T-cell (primary cell): ENCODE measurements around the gene ZNF502. TPM values are rescaled to one million over a fixed set of nuclear protein-coding genes. Genes with fewer than 3 reads are reported as not detected.

Experiments used
- ATAC-seq, 4 experiments: fragments of 200-7000 bp in 3 of 4; fragments of 150-1000 bp in 1 of 4; cut with Tn5 transposase; replicated peaks in 1 of 4; 1 replicate in 3 of 4; 2 replicates in 1 of 4; pipeline ENCODE4 v1.10.0; 2021; ENCODE audit warnings: moderate library complexity in 3 of 4, mild to moderate bottlenecking in 2 of 4, moderate number of reproducible peaks in 1 of 4
- CTCF ChIA-PET, 2 donors: fragments of 300-600 bp; sonication (Branson Sonifier 250); formaldehyde crosslinking; loops; one replicate each; lab custom pipeline; 2022; ENCODE audit warnings: antibody characterized with exemption in 2 of 2; lab: Charles Lee
- POLR2A ChIA-PET, 2 donors: fragments of 300-600 bp; sonication (Branson Sonifier 250); formaldehyde crosslinking; loops; one replicate each; lab custom pipeline; 2022; ENCODE audit warnings: antibody characterized with exemption in 2 of 2; lab: Charles Lee
- DNase-seq, 35 experiments: peaks; one replicate each; pipeline versions ENCODE4 v3.0.0 to v3.0.0-alpha.2; 2013 to 2023
- H3K27ac ChIP-seq: one replicate; pipeline ENCODE4 v1.5.1; 2013; ENCODE audit warnings: low read length
- H3K27me3 ChIP-seq, 2 experiments: replicated peaks in 1 of 2; 1 replicate in 1 of 2; 2 replicates in 1 of 2; pipeline versions ENCODE4 v1.6.1 to v1.7.0; 2013; ENCODE audit warnings: low read length in 1 of 2, mixed read lengths in 1 of 2; ENCODE audit not compliant: control insufficient read depth in 2 of 2, insufficient read depth in 2 of 2; ENCODE audit errors: extremely low read depth in 1 of 2
- H3K36me3 ChIP-seq, 2 donors: 1 replicate in 1 of 2; 2 replicates in 1 of 2; pipeline versions ENCODE4 v1.6.1 to v1.7.0; 2013; ENCODE audit warnings: low read length in 1 of 2; ENCODE audit not compliant: control insufficient read depth in 2 of 2, insufficient read depth in 1 of 2; ENCODE audit errors: extremely low read depth in 1 of 2
- H3K4me1 ChIP-seq, 2 experiments: 1 replicate in 1 of 2; 2 replicates in 1 of 2; pipeline versions ENCODE4 v1.6.1 to v1.7.0; 2013; ENCODE audit warnings: low read length in 2 of 2, mixed read lengths in 1 of 2; ENCODE audit not compliant: insufficient read depth in 2 of 2, control insufficient read depth in 1 of 2; ENCODE audit errors: extremely low read depth in 1 of 2
- H3K4me3 ChIP-seq, 2 donors: 1 replicate in 1 of 2; 2 replicates in 1 of 2; pipeline versions ENCODE4 v1.5.1 to v1.7.0; 2013; ENCODE audit warnings: mild to moderate bottlenecking in 2 of 2, low read length in 1 of 2, moderate library complexity in 1 of 2; ENCODE audit not compliant: control insufficient read depth in 1 of 2; ENCODE audit errors: extremely low read depth in 1 of 2
- H3K9me3 ChIP-seq: 2 replicates; pipeline ENCODE4 v1.7.0; 2013
- H3K27ac Mint-ChIP-seq, 2 donors: one replicate each; pipeline ENCODE4 v1.8.0; 2020 to 2021; ENCODE audit warnings: mild to moderate bottlenecking in 2 of 2, mixed read lengths in 2 of 2
- H3K27me3 Mint-ChIP-seq, 2 donors: one replicate each; pipeline ENCODE4 v1.8.0; 2021 to 2022; ENCODE audit warnings: mixed read lengths in 2 of 2
- H3K36me3 Mint-ChIP-seq: one replicate; pipeline ENCODE4 v1.8.0; 2021; ENCODE audit warnings: mixed read lengths
- H3K4me1 Mint-ChIP-seq, 3 donors: one replicate each; pipeline ENCODE4 v1.8.0; 2020 to 2022; ENCODE audit warnings: mixed read lengths in 3 of 3, mild to moderate bottlenecking in 1 of 3
- H3K4me3 Mint-ChIP-seq, 3 donors: one replicate each; pipeline ENCODE4 v1.8.0; 2020 to 2022; ENCODE audit warnings: mild to moderate bottlenecking in 3 of 3, mixed read lengths in 3 of 3, moderate library complexity in 3 of 3
- H3K9me3 Mint-ChIP-seq, 3 donors: one replicate each; pipeline ENCODE4 v1.8.0; 2020 to 2022; ENCODE audit warnings: mixed read lengths in 3 of 3
- WGBS: methylation state at CpG from one replicate; pipeline ENCODE4 v1.1.5; 2013; ENCODE audit warnings: missing lambda C conversion rate; ENCODE audit not compliant: insufficient coverage; 5-methylcytosine and 5-hydroxymethylcytosine counted together
- total RNA-seq, 35 experiments: library from RNA in 6 of 35; stranded (reverse) in 6 of 35; fragments of 120-200 nt in 1 of 35; gene quantifications; one replicate each; pipeline versions ENCODE4 v1.2.1 to v1.2.4 and lab custom pipeline; 2013 to 2026

ZNF502 gene
- total RNA-seq, 5 donors from 2014 or later (not counting 1 experiment from before 2014, with no cell fraction given) = 1.9 to 4.6 (median 2.7) TPM

GRCh38 chr3:44678480-44679116, 33.9 kb upstream of the ZNF502 start:
- ChIA-PET CTCF (no interaction called here), POLR2A (no interaction called here)
- Mint-ChIP-seq H3K36me3 (peaks cover 5% of the 10 kb centered on the region), H3K4me1 (no peaks in the 10 kb centered on the region), H3K27ac (no peak overlapping the region), H3K4me3 (no peak overlapping the region), H3K9me3 (peaks cover 19 to 24% (median 21%) of the 10 kb centered on the region in 3 donors), H3K27me3 (peaks cover 3% of the 10 kb centered on the region in 2 donors)
- no peak overlapping the region for H3K4me3 ChIP-seq
- H3K9me3 ChIP-seq = peaks cover 2% of the 10 kb centered on the region
- DNase-seq = no peak
- no peaks in the 10 kb centered on the region for H3K27me3 ChIP-seq
- 93% methylated on average over 5 of the region's 5 CpGs for WGBS
- no peak overlapping the region for H3K27ac ChIP-seq
- H3K4me1 ChIP-seq = no peaks in the 10 kb centered on the region
- H3K36me3 ChIP-seq = peaks cover 0 to under 1% of the 10 kb centered on the region in 2 donors
- no peak for ATAC-seq

GRCh38 chr3:44680921-44681455, 31.5 kb upstream of the ZNF502 start:
- peaks cover 6 to 17% of the 10 kb centered on the region in 2 donors for H3K27me3 Mint-ChIP-seq
- no peak overlapping the region for H3K4me3 Mint-ChIP-seq
- no peak overlapping the region for H3K4me3 ChIP-seq
- ATAC-seq (no peak), DNase-seq (no peak)
- POLR2A ChIA-PET = no interaction called here
- no peak overlapping the region for H3K27ac ChIP-seq
- H3K4me1 Mint-ChIP-seq = peaks cover 10 to 19% (median 17%) of the 10 kb centered on the region in 3 donors
- H3K27ac Mint-ChIP-seq = no peak overlapping the region
- peaks cover 2% of the 10 kb centered on the region for H3K9me3 ChIP-seq
- H3K4me1 ChIP-seq = peaks cover 0 to 8% of the 10 kb centered on the region in 2 experiments
- H3K9me3 Mint-ChIP-seq = peaks cover 18 to 26% (median 22%) of the 10 kb centered on the region in 3 donors
- peaks cover 19% of the 10 kb centered on the region for H3K36me3 Mint-ChIP-seq
- H3K27me3 ChIP-seq = peaks cover 0 to 3% of the 10 kb centered on the region in 2 experiments
- WGBS = 63% methylated on average over 2 of the region's 4 CpGs
- CTCF ChIA-PET = no interaction called here
- peaks cover 0 to 3% of the 10 kb centered on the region in 2 donors for H3K36me3 ChIP-seq

- H3K4me1 ChIP-seq = peaks cover 0 to 9% of the 10 kb centered on the region in 2 experiments
- H3K4me3 ChIP-seq = no peak overlapping the region
- POLR2A ChIA-PET = no interaction called here
- peaks cover 19% of the 10 kb centered on the region for H3K36me3 Mint-ChIP-seq
- DNase-seq = no peak
- H3K27ac Mint-ChIP-seq = no peak overlapping the region
- H3K27me3 Mint-ChIP-seq = peaks cover 5 to 29% of the 10 kb centered on the region in 2 donors
- H3K36me3 ChIP-seq = peaks cover 0 to 3% of the 10 kb centered on the region in 2 donors
- H3K9me3 Mint-ChIP-seq = peaks cover 24 to 36% (median 28%) of the 10 kb centered on the region in 3 donors
- WGBS = no CpG with 5 or more reads among the region's 2 CpGs
- H3K27ac ChIP-seq = no peak overlapping the region
- H3K4me3 Mint-ChIP-seq = no peak overlapping the region
- CTCF ChIA-PET = no interaction called here
- H3K27me3 ChIP-seq = peaks cover 0 to 6% of the 10 kb centered on the region in 2 experiments
- peaks cover 10 to 20% (median 19%) of the 10 kb centered on the region in 3 donors for H3K4me1 Mint-ChIP-seq
- H3K9me3 ChIP-seq = peaks cover 8% of the 10 kb centered on the region
- no peak for ATAC-seq
These were observed 30.1 kb upstream of the ZNF502 start for GRCh38 chr3:44682182-44682896.

GRCh38 chr3:44685128-44685800, 27.2 kb upstream of the ZNF502 start:
- H3K27ac Mint-ChIP-seq = peak overlapping the region in 1 of 2 donors; percentile 71
- H3K36me3 Mint-ChIP-seq = peaks cover 19% of the 10 kb centered on the region
- POLR2A ChIA-PET = interaction anchor here in 1 of 2 donors (0.6 kb wide), 1 partner anchor 21 kb away, joined by 3 read pairs; no protein-coding TSS in a partner anchor

GRCh38 chr3:44687898-44688297, 24.6 kb upstream of the ZNF502 start:
- no CpG with 5 or more reads among the region's 1 CpG for WGBS
- Mint-ChIP-seq H3K9me3 (peaks cover 25 to 52% (median 37%) of the 10 kb centered on the region in 3 donors), H3K27me3 (peaks cover 51 to 58% of the 10 kb centered on the region in 2 donors), H3K27ac (no peak overlapping the region), H3K36me3 (peaks cover 16% of the 10 kb centered on the region), H3K4me3 (no peak overlapping the region), H3K4me1 (peaks cover 10 to 20% (median 19%) of the 10 kb centered on the region in 3 donors)
- ATAC-seq (no peak), DNase-seq (no peak)
- Histone ChIP-seq H3K4me3 (no peak overlapping the region), H3K27me3 (peaks cover 0 to 17% of the 10 kb centered on the region in 2 experiments), H3K36me3 (peaks cover 0 to 3% of the 10 kb centered on the region in 2 donors), H3K9me3 (peaks cover 6% of the 10 kb centered on the region), H3K4me1 (peaks cover 0 to 9% of the 10 kb centered on the region in 2 experiments), H3K27ac (no peak overlapping the region)
- CTCF ChIA-PET = no interaction called here
- POLR2A ChIA-PET = no interaction called here

More at GRCh38 chr3:44685128-44685800, 27.2 kb upstream of the ZNF502 start:
- WGBS = 4% methylated on average over 35 of the region's 48 CpGs
- peak overlapping the region; percentile 48 to 86 for H3K4me3 ChIP-seq
- Mint-ChIP-seq H3K4me1 (peaks cover 10 to 20% (median 19%) of the 10 kb centered on the region in 3 donors), H3K9me3 (peaks cover 34 to 37% (median 35%) of the 10 kb centered on the region in 3 donors), H3K4me3 (peak overlapping the region; percentile 74 to 97 (median 86)), H3K27me3 (peaks cover 25 to 49% of the 10 kb centered on the region in 2 donors)
- no peak overlapping the region for H3K27ac ChIP-seq
- DNase-seq (peak in 34 of 35 experiments; percentile 11 to 70 (median 38)), ATAC-seq (peak; percentile 76 to 96 (median 86))
- CTCF ChIA-PET = interaction anchor here in 1 of 2 donors (0.5 kb wide), 1 partner anchor 38 kb away, joined by 3 read pairs; no protein-coding TSS in a partner anchor
- H3K4me1 ChIP-seq = peaks cover 0 to 9% of the 10 kb centered on the region in 2 experiments
- H3K27me3 ChIP-seq = peaks cover 0 to 14% of the 10 kb centered on the region in 2 experiments
- peaks cover 0 to 3% of the 10 kb centered on the region in 2 donors for H3K36me3 ChIP-seq
- peaks cover 8% of the 10 kb centered on the region for H3K9me3 ChIP-seq
